Gastroesophageal sphincter (tissue), 3 donors: Measurements from ENCODE around the gene SELENOT.

Experiments
- POLR2AphosphoS5 ChIP-seq: sonication (generic); formaldehyde crosslinking; IDR thresholded peaks from one replicate; pipeline ENCODE4 v1.6.1; 2017; ENCODE audit warnings: antibody characterized with exemption
- TF ChIP-seq, protein P1 (sequence below), 4 experiments: fragments of 200-600 bp in 2 of 4; fragments of 450-650 bp in 2 of 4; sonication (generic) in 1 of 4; IDR thresholded peaks; one replicate each; pipeline ENCODE4 v1.5.1; 2017 to 2019; ENCODE audit warnings: antibody characterized with exemption in 4 of 4, mild to moderate bottlenecking in 2 of 4, moderate library complexity in 2 of 4

- TF ChIP-seq, protein P1, sequence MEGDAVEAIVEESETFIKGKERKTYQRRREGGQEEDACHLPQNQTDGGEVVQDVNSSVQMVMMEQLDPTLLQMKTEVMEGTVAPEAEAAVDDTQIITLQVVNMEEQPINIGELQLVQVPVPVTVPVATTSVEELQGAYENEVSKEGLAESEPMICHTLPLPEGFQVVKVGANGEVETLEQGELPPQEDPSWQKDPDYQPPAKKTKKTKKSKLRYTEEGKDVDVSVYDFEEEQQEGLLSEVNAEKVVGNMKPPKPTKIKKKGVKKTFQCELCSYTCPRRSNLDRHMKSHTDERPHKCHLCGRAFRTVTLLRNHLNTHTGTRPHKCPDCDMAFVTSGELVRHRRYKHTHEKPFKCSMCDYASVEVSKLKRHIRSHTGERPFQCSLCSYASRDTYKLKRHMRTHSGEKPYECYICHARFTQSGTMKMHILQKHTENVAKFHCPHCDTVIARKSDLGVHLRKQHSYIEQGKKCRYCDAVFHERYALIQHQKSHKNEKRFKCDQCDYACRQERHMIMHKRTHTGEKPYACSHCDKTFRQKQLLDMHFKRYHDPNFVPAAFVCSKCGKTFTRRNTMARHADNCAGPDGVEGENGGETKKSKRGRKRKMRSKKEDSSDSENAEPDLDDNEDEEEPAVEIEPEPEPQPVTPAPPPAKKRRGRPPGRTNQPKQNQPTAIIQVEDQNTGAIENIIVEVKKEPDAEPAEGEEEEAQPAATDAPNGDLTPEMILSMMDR (IDR thresholded peaks at IDR 0.05) = no peak
- no peak for TF ChIP-seq POLR2AphosphoS5
Observed at GRCh38 chr3:150675587-150675986, 72.5 kb downstream of the SELENOT start.
